Measurements from ENCODE around the gene TIMM44. TPM values are rescaled to one million over a fixed set of nuclear protein-coding genes. Genes with fewer than 3 reads are reported as not detected.
"Not testable (repeated sequence)": the region's sequence is repeated elsewhere in the genome, so short reads cannot be mapped to it uniquely, and the experiment has no call there.

Gene TIMM44
- total RNA-seq, 1 donor from 2014 or later = 116 TPM

GRCh38 chr19:7919610-7920518 lies 23.6 kb downstream of the TIMM44 start, which contains the start of gene SNAPC2:
SNAPC2 (plus strand) TSS chr19:7920338; CDS start chr19:7920367, 29 bp downstream.
- intact Hi-C loops (cut with DNase I) = no loop called here
- peak; percentile 76 for ATAC-seq (ENCODE audit: poor library complexity)

GRCh38 chr19:7918615-7919421 lies 24.6 kb downstream of the TIMM44 start:
- DNase-seq = no peak
- intact Hi-C loops (cut with DNase I) = no loop called here
- ATAC-seq (ENCODE audit: poor library complexity) = no peak

More at GRCh38 chr19:7919610-7920518, 23.6 kb downstream of the TIMM44 start, which contains the start of gene SNAPC2:
- peak; percentile 99 for DNase-seq

- ATAC-seq (ENCODE audit: poor library complexity); intact Hi-C loops (cut with DNase I); DNase-seq: not testable (repeated sequence)
Measured at GRCh38 chr19:7918062-7918614, 25.3 kb downstream of the TIMM44 start.

- DNase-seq = peak; percentile 73
- ATAC-seq (ENCODE audit: poor library complexity) = peak; percentile 9
- intact Hi-C loops (cut with DNase I) = no loop called here
Measured at GRCh38 chr19:7917267-7918061, 26.0 kb downstream of the TIMM44 start.

- intact Hi-C loops (cut with DNase I) = no loop called here
- DNase-seq (no peak), ATAC-seq (ENCODE audit: poor library complexity) (no peak)
Measured at GRCh38 chr19:7916955-7917266, 26.6 kb downstream of the TIMM44 start.

GRCh38 chr19:7916103-7916954 lies 27.1 kb downstream of the TIMM44 start:
- intact Hi-C loops (cut with DNase I) = no loop called here
- DNase-seq (no peak), ATAC-seq (ENCODE audit: poor library complexity) (no peak)

- ATAC-seq (ENCODE audit: poor library complexity) = no peak
- intact Hi-C loops (cut with DNase I) = no loop called here
- no peak for DNase-seq
Measured at GRCh38 chr19:7915250-7916102, 28.0 kb downstream of the TIMM44 start.

GRCh38 chr19:7914598-7915045 lies 28.8 kb downstream of the TIMM44 start, which contains the start of gene TGFBR3L:
TGFBR3L (plus strand) TSS chr19:7914830.
- intact Hi-C loops (cut with DNase I) = no loop called here
- ATAC-seq (ENCODE audit: poor library complexity) (no peak), DNase-seq (no peak)

- intact Hi-C loops (cut with DNase I) = no loop called here
- no peak for ATAC-seq (ENCODE audit: poor library complexity)
Measured at GRCh38 chr19:7914099-7914498, 29.4 kb downstream of the TIMM44 start.

GRCh38 chr19:7913652-7914051 lies 29.8 kb downstream of the TIMM44 start:
- ATAC-seq (ENCODE audit: poor library complexity) (no peak), DNase-seq (no peak)
- intact Hi-C loops (cut with DNase I) = no loop called here

More at GRCh38 chr19:7914099-7914498, 29.4 kb downstream of the TIMM44 start:
- no peak for DNase-seq

- ATAC-seq (ENCODE audit: poor library complexity) = no peak
- no peak for DNase-seq
Measured at GRCh38 chr19:7912697-7913564, 30.5 kb downstream of the TIMM44 start.

GRCh38 chr19:7912144-7912696 lies 31.2 kb downstream of the TIMM44 start:
- DNase-seq (no peak), ATAC-seq (ENCODE audit: poor library complexity) (no peak)
- intact Hi-C loops (cut with DNase I) = no loop called here

More at GRCh38 chr19:7912697-7913564, 30.5 kb downstream of the TIMM44 start:
- intact Hi-C loops (cut with DNase I) = no loop called here

GRCh38 chr19:7911508-7912143 lies 31.8 kb downstream of the TIMM44 start:
- no peak for ATAC-seq (ENCODE audit: poor library complexity)
- intact Hi-C loops (cut with DNase I) = no loop called here
- DNase-seq = no peak

GRCh38 chr19:7910321-7911161 lies 32.9 kb downstream of the TIMM44 start:
- no peak for ATAC-seq (ENCODE audit: poor library complexity)
- intact Hi-C loops (cut with DNase I) = no loop called here
- DNase-seq = no peak
